Effector memory CD8-positive, alpha-beta T cell (primary cell): ENCODE results near the gene SENP1.
"Not testable (repeated sequence)": the region's sequence is repeated elsewhere in the genome, so short reads cannot be mapped to it uniquely, and the experiment has no call there.

Experiments used
- ATAC-seq: fragments of 150-1000 bp; cut with Tn5 transposase; replicated peaks from 2 replicates; pipeline ENCODE4 v1.10.0; 2021; ENCODE audit warnings: mild to moderate bottlenecking, moderate library complexity
- DNase-seq, 3 experiments: peaks; one replicate each; pipeline ENCODE4 v3.0.0; 2021
- H3K27ac Mint-ChIP-seq, 2 donors: one replicate each; pipeline ENCODE4 v1.8.0; 2022; ENCODE audit warnings: mild to moderate bottlenecking in 2 of 2, mixed read lengths in 2 of 2, moderate library complexity in 2 of 2
- H3K27me3 Mint-ChIP-seq, 2 donors: one replicate each; pipeline ENCODE4 v1.8.0; 2022; ENCODE audit warnings: mixed read lengths in 2 of 2
- H3K36me3 Mint-ChIP-seq: one replicate; pipeline ENCODE4 v1.8.0; 2022; ENCODE audit warnings: mild to moderate bottlenecking, moderate library complexity, mixed read lengths; ENCODE audit not compliant: insufficient read depth
- H3K4me1 Mint-ChIP-seq, 2 donors: one replicate each; pipeline ENCODE4 v1.8.0; 2022; ENCODE audit warnings: low read depth in 2 of 2, mixed read lengths in 2 of 2
- H3K4me3 Mint-ChIP-seq, 2 donors: one replicate each; pipeline ENCODE4 v1.8.0; 2022; ENCODE audit warnings: mild to moderate bottlenecking in 2 of 2, mixed read lengths in 2 of 2, moderate library complexity in 2 of 2
- H3K9me3 Mint-ChIP-seq, 2 donors: one replicate each; pipeline ENCODE4 v1.8.0; 2022; ENCODE audit warnings: mixed read lengths in 2 of 2

Gene SENP1

DNA sequence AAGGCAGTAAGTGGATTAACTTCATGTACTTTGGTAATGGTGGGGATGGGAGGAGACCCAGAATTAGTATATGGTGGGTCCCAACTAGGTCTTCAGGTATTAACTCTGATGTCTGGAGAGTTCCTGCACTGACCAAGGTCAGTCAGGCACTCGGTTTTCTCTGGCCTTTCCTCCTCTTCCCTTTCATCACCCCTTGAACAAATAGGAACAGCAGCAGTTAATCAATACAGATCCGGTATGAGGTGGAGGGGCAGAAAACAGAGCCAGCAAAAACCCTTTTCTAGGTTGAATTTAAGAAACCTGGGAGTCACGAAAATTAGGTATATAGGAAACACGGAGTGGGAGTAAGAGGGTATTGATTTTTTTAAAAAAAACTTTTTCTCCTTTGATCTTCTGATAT is 17.3 kb upstream of the SENP1 start:
- no peaks in the 10 kb centered on the region for H3K9me3 Mint-ChIP-seq
- H3K27me3 Mint-ChIP-seq, result peaks cover 0 to 13% of the 10 kb centered on the region in 2 donors
- peaks cover 2% of the 10 kb centered on the region for H3K36me3 Mint-ChIP-seq

DNA sequence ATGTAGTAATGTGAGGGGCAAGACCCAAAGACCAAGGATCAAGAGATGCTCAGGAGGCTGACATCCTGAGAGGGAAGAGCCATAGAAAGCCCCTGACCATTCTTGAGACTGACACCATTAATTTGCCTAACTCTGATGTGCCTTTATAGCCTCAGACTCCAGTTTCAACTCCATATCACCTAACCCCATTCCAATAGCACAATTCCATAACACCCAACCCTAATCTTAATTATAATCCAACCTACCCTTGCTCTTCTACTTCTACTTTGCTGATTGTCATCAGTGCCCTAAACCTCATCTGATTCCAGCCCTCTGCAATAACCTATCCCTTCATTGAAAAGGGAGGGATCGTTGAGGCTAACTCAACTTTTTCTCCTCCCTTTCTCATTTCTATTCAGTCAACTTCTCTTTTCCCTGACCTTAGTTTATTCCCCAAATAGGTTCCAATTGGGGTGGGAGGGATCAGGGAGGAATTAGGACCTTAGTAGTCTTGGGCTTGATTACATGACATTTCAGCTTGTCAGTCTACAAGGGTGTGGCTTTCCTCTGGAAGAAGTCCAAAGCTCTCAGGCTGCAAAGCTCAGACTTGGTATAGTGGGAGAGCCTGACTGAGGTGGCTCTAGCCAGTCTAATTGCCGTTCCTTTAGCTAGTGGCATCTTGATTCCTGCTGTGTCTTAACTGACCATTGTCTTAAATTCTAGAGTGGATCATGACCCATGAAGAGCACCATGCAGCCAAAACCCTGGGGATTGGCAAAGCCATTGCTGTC is 16.4 kb upstream of the SENP1 start:
- Mint-ChIP-seq H3K4me1 (peaks cover 13 to 14% of the 10 kb centered on the region in 2 donors), H3K27ac (no peak overlapping the region)
- no peak for DNase-seq

More for the DNA sequence above, 17.3 kb upstream of the SENP1 start:
- no peak overlapping the region for H3K4me3 Mint-ChIP-seq
- peaks cover 13 to 14% of the 10 kb centered on the region in 2 donors for H3K4me1 Mint-ChIP-seq
- no peak overlapping the region for H3K27ac Mint-ChIP-seq
- no peak for DNase-seq
- no peak for ATAC-seq

DNA sequence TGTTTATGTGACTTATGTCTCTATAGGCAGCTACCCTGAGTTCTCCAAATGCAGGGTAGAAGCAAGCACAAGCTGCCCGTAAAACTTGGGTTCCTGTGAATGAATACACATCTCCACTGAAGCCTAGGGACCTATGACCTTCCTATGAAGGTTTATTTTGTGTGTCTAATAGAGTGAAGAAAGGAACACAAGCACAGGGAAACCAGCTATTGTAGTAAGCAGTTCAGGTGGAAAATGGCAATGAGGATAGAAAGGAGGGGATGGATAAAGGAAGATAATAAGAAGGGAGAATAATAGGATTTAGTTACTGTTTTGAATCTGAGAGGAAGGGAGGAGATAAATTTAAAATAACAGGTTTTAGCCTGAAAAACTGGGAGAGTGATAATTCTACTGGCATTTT is 15.6 kb upstream of the SENP1 start:
- no peak for ATAC-seq
- Mint-ChIP-seq H3K36me3 (peaks cover 2% of the 10 kb centered on the region), H3K27ac (no peak overlapping the region), H3K4me1 (peaks cover 13 to 14% of the 10 kb centered on the region in 2 donors), H3K9me3 (no peaks in the 10 kb centered on the region), H3K4me3 (no peak overlapping the region), H3K27me3 (peaks cover under 1 to 20% of the 10 kb centered on the region in 2 donors)
- no peak for DNase-seq

More for the DNA sequence above, 16.4 kb upstream of the SENP1 start:
- H3K4me3 Mint-ChIP-seq, result no peak overlapping the region
- peaks cover 0 to 13% of the 10 kb centered on the region in 2 donors for H3K27me3 Mint-ChIP-seq
- no peaks in the 10 kb centered on the region for H3K9me3 Mint-ChIP-seq
- no peak for ATAC-seq
- peaks cover 2% of the 10 kb centered on the region for H3K36me3 Mint-ChIP-seq

DNA sequence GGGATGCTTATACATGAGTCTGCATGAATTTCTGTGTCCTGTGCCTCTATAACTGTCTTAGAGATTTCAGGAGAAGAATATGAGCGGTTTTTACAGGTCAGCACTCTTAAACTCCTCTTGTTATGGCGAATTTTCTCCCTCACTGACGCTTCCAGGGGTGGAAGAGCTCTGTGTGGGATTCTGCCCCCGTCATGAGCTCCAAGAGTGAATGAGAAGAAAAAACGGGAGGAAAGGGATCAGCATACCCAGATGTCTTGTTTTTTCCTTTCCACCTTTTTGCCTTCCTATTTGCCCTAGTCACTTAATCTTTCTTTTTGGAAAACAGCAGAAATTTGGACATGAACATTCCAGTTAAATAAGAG is 13.9 kb upstream of the SENP1 start:
- H3K4me3 Mint-ChIP-seq, result peak overlapping the region; percentile 92 to 97
- H3K36me3 Mint-ChIP-seq, result no peaks in the 10 kb centered on the region
- H3K27ac Mint-ChIP-seq, result no peak overlapping the region
- peaks cover 18 to 34% of the 10 kb centered on the region in 2 donors for H3K27me3 Mint-ChIP-seq
- DNase-seq, result no peak
- no peak for ATAC-seq
- no peaks in the 10 kb centered on the region for H3K9me3 Mint-ChIP-seq
- H3K4me1 Mint-ChIP-seq, result peaks cover 13 to 14% of the 10 kb centered on the region in 2 donors

DNA sequence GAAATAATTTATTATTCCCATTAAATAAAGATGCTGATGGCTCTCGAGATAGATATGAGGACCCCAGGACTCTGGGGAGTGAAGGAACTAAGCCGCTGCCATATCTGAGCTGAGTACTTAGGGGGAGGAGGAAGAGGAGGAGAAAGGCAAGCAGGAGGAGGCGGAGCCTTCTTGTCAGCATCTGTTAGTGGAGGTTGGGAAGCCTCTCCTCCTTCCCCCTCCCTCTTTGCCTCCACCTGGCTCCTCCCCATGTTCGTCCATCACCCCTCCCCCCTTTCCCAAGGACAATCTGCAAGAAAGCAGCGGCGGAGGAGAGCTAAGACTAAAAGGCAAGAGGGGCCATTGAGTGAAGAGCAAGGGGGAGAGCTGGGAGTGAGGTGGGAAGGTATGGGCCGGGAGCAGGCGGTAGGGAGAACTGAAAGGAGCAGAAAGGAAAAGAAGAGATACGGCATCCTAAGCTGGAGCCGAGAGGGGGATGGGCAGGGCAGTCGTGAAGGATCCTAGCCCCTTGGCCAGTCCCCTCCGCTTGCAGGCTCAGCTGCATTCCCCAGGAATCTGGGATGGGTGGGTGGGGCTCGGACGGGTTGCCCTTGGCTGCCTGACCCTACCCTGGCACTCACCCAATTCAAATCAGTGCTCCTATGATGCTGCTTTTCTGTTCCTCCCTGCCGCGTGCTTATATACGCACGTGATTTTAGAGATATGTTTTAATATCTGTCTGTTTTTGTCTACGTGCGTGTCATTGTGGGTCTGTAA is 13.4 kb upstream of the SENP1 start, which contains the start of gene PFKM:
TSS of gene PFKM (plus strand) at position 287 of the 756 bp plus-strand sequence. CDS start 3,411 bp downstream, outside the sequence.
- ATAC-seq (peak; percentile 97), DNase-seq (peak; percentile 23 to 40 (median 35))
- Mint-ChIP-seq H3K9me3 (no peaks in the 10 kb centered on the region), H3K4me1 (peaks cover 13 to 14% of the 10 kb centered on the region in 2 donors), H3K36me3 (no peaks in the 10 kb centered on the region), H3K27me3 (peaks cover 24 to 40% of the 10 kb centered on the region in 2 donors), H3K27ac (peak within 1 kb of the TSS; percentile 76 to 92), H3K4me3 (peak within 1 kb of the TSS; percentile 92 to 97)

DNA sequence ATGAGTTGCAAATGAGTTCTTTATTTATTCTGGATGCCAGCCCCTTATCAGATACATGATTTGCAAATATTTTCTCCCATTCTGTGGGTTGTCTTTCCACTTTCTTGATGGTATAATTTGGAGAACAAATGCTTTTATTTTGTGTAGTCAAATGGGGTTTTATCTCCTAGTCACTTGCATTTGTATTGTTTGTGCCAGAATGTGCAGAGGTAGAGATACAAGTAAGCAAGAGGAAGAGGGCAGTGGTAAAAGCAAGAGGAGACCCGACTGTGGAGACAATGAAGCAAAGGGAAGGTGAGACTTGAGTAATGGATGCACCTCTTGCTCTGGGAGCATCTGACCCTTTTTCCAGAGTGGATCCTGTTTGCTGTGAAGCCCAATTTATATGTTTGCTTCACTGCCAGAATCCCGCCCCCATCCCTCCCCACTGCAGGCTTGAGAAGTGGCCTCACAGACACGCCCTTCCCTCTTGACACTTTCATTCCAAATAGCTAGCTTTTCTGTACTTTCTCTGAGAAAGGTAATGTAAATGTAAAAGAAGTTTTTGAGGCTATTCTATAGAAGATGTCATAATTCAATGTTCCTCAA is 12.5 kb upstream of the SENP1 start:
- DNase-seq, result no peak
- ATAC-seq, result no peak
- Mint-ChIP-seq H3K27ac (peak overlapping the region; percentile 76 to 92), H3K9me3 (no peaks in the 10 kb centered on the region), H3K27me3 (peaks cover 28 to 47% of the 10 kb centered on the region in 2 donors), H3K4me3 (peak overlapping the region; percentile 92 to 97), H3K4me1 (peaks cover 13 to 14% of the 10 kb centered on the region in 2 donors), H3K36me3 (no peaks in the 10 kb centered on the region)

DNA sequence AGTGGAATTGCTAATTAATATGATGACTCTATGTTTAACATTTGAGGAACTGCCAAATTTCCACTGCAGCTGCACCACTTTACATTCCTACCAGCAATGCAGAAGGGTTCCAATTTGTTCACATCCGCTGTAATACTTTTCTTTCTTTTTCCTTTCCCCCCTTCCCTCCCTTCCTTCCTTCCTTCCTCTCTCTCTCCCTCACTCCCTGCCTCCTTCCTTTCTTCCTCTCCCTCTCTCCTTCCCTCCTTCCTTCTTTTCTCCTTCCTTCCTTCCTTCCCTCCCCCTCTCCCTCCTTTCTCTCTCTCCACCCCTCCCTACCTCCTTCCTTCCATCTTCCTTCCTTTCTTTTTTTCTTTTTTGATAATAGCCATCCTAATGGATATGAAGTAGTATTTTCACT is 10.1 kb upstream of the SENP1 start:
- DNase-seq (no peak), ATAC-seq (no peak)
- peaks cover 28 to 47% of the 10 kb centered on the region in 2 donors for H3K27me3 Mint-ChIP-seq
- no peaks in the 10 kb centered on the region for H3K36me3 Mint-ChIP-seq
- no peaks in the 10 kb centered on the region for H3K9me3 Mint-ChIP-seq
- no peak overlapping the region for H3K27ac Mint-ChIP-seq
- H3K4me3 Mint-ChIP-seq, result no peak overlapping the region
- H3K4me1 Mint-ChIP-seq, result peaks cover 13 to 14% of the 10 kb centered on the region in 2 donors

DNA sequence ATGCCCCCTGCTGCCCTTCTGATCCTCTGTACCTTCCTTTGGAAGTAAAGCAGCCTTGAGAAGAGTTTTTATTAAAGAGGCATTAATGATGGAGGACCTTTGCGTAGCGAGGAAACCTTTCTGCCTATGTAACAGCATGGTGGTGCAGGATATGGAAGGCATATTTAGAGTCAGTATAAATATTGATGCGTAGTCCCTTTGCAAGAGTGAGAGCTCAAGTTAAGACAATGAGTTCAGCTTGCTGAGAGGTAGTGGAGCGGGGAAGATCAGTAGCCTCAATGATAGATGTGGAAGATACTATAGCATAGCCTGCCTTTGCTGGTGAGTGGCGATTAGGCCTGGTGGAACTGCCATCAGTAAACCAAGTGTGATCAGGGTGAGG is 5.4 kb upstream of the SENP1 start:
- not testable (repeated sequence) for H3K9me3 Mint-ChIP-seq, DNase-seq, H3K27ac Mint-ChIP-seq, H3K36me3 Mint-ChIP-seq, ATAC-seq, H3K4me3 Mint-ChIP-seq
- Mint-ChIP-seq H3K27me3 (peaks cover 24 to 26% of the 10 kb centered on the region in 2 donors), H3K4me1 (peaks cover 8 to 16% of the 10 kb centered on the region in 2 donors)

DNA sequence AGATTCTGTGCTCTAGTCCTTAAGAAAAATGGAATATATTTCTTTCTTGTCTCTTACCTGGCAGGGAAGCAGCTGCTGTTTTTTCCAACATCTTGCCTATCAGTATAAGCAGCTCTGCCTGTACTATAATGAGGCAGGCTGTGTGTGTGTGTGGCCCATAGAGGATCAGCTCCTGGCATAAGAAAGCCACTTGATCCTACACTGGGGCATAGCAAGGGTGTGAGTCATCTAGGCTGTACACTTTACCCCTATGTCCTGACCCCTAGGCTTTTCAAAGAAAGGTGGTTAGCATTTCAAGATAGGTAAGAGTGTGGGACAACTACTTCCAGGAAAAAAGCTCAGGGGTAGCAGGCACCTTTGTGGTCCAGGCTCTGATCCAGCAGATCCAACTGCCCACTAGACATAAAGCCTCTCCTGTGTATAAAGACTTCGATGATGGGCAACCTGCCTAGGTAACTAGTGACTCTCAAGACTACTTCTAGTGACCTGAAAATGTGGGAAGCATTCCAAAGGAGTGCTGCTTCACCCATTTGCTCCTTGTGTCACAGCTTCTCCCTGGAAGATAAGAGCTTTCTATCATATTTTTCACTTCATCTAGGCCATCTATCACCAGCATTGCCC is 4.9 kb upstream of the SENP1 start:
- no peaks in the 10 kb centered on the region for H3K9me3 Mint-ChIP-seq

DNA sequence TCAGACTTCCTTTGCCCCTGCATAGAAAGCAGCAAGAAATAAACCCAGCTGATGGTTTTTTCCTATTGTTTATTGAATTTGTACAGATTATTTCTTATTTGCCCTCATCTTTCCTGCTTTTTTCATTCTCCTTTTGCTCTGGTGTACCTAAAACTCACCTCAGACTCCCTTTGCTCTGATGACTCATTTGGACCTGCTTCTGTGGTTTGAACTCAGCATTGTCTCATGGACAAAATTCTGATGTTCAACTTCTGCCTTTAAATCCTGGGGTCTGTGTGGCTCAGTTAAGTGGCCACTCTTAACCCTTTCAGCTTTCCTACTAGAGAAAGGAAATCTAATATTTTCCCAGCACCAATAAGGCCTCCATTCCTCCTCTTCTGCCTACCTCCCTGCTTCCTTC is 3.5 kb upstream of the SENP1 start:
- DNase-seq, result no peak
- Mint-ChIP-seq H3K36me3 (peaks cover 11% of the 10 kb centered on the region), H3K27me3 (peaks cover 6 to 9% of the 10 kb centered on the region in 2 donors), H3K4me1 (peaks cover 18 to 26% of the 10 kb centered on the region in 2 donors), H3K9me3 (no peaks in the 10 kb centered on the region), H3K27ac (peak overlapping the region in 1 of 2 donors; percentile 9), H3K4me3 (no peak overlapping the region)
- ATAC-seq, result no peak

More for the DNA sequence above, 4.9 kb upstream of the SENP1 start:
- Mint-ChIP-seq H3K4me1 (peaks cover 10 to 16% of the 10 kb centered on the region in 2 donors), H3K4me3 (no peak overlapping the region), H3K27me3 (peaks cover 19 to 21% of the 10 kb centered on the region in 2 donors), H3K27ac (no peak overlapping the region), H3K36me3 (peaks cover 5% of the 10 kb centered on the region)
- DNase-seq (no peak), ATAC-seq (no peak)

DNA sequence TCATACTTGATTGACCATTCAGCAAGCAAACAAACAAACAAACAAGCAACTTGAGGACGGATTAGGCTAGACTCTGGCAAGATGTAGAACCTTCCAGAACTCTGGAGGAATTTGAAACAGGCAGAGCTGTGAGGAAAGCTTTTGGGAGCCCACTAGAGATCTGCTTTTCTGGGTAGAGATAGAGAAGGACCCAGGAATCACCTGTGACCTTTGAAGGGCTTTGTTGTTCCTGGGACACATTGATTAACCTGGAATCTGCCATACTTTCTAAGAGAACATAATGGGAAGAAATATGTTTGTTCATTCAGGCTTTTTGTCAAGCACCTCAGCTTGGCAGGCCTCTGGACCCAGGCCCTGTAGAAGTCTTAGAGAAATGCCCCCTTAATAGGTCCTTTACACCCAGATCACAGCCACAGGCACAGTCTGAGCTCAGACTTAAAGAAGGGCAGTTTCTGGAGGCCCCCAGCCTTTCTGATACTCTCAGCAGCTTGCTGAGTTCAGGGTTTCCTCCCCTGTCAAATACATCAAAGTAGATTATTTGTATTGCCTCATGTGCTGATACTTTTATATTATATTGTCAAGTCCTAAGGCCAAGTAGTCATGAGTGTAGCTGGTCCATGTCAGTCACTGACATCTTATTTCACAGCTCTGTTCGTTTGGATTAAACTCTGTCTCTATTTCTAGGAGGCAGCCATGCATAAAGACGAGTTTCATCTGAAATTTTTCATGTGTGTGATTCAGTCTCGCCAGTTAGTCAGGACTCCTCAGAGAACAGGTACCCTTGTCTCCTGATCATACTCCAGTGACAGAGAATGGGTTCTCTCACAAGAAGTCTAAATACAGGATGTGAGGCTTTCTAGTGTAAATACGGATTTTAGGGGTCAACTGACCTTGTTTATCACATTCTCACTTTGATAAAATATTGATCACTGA is 1.1 kb upstream of the SENP1 start:
- H3K9me3 Mint-ChIP-seq, result no peaks in the 10 kb centered on the region
- H3K36me3 Mint-ChIP-seq, result peaks cover 11% of the 10 kb centered on the region
- peaks cover 24 to 36% of the 10 kb centered on the region in 2 donors for H3K4me1 Mint-ChIP-seq
- H3K4me3 Mint-ChIP-seq, result peak overlapping the region; percentile 84 to 91
- DNase-seq (no peak), ATAC-seq (no peak)
- peak overlapping the region; percentile 98 to 99 for H3K27ac Mint-ChIP-seq
- no peaks in the 10 kb centered on the region for H3K27me3 Mint-ChIP-seq

DNA sequence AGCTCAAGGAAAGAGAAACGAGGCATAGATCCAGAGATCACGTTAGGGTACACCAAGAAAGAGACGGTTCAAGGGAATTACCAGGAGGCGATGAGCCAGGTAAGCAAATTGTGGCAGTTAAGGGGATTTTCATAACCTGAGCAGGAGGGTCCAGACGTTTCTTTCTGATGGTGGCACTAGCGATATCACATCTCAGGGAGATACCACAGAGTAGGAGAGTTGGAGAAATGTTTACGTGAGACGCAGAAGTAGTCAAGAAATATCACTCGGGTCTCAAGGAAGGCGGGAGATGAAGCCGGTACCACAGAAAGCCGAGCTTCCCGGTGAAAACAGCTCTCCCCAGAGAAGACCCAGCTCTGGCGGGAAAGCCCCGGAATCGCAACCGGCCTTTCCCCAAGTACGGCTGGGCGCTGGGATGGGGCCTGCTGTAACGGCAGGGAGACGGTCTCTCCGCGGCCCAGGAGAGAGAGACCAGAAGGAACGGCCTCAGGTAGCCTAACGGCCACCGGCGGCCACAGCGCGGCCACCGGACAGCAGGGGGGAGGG is 485 bp downstream of the SENP1 start:
- Mint-ChIP-seq H3K9me3 (no peaks in the 10 kb centered on the region), H3K27ac (peak overlapping the region; percentile 98 to 99), H3K4me3 (peak overlapping the region; percentile 84 to 91), H3K36me3 (peaks cover 14% of the 10 kb centered on the region), H3K4me1 (peaks cover 24 to 42% of the 10 kb centered on the region in 2 donors), H3K27me3 (no peaks in the 10 kb centered on the region)
- ATAC-seq (peak; percentile 55), DNase-seq (peak; percentile 54 to 57 (median 56))
